GM12878 (cell line): ENCODE data around the gene DQX1. TPM values are rescaled to one million over a fixed set of nuclear protein-coding genes. Genes with fewer than 3 reads are reported as not detected.

ENCODE experiments used
- ATAC-seq: fragments of 200-7000 bp; cut with Tn5 transposase; 3 replicates; pipeline ENCODE4 v1.9.1; 2020; ENCODE audit warnings: mild to moderate bottlenecking, moderate library complexity
- BruUV-seq: library from RNA; stranded (reverse); fragments of 400-500 nt; replicated peaks from 2 replicates; lab custom pipeline; 2021; lab: Mats Ljungman, UMichigan
- CTCF ChIA-PET: fragments of 300-600 bp; sonication (Branson Sonifier 250); formaldehyde crosslinking; extraction: SDS; loops from one replicate; lab custom pipeline; 2021; ENCODE audit warnings: inconsistent platforms; lab: Yijun Ruan, JAX
- POLR2A ChIA-PET: fragments of 350-600 bp; formaldehyde crosslinking; extraction: SDS; loops from one replicate; lab custom pipeline; 2021; ENCODE audit warnings: inconsistent platforms; lab: Charles Lee
- RAD21 ChIA-PET: fragments of 300-600 bp; sonication (Branson Sonifier 250); formaldehyde crosslinking; loops from one replicate; lab custom pipeline; 2023; ENCODE audit warnings: antibody characterized with exemption; ENCODE audit not compliant: unreplicated experiment; lab: Charles Lee
- SMC1A ChIA-PET: fragments of 300-600 bp; sonication (Branson Sonifier 250); formaldehyde crosslinking; loops from one replicate; lab custom pipeline; 2023; ENCODE audit not compliant: unreplicated experiment, uncharacterized antibody; lab: Charles Lee
- DNase-seq: peaks from one replicate; pipeline ENCODE4 v3.0.0-alpha.2; 2011; ENCODE audit warnings: low read depth, low spot score
- FAIRE-seq: peaks from 3 replicates; lab custom pipeline; 2011; peaks lifted over from hg19 to GRCh38; lab: Jason Lieb, UNC
- H2AFZ ChIP-seq: 2 replicates; pipeline ENCODE4 v1.6.0; 2011; ENCODE audit warnings: low read depth, low read length, control low read depth; ENCODE audit not compliant: control insufficient read depth
- H3K27ac ChIP-seq: 2 replicates; pipeline ENCODE4 v1.5.1; 2011; ENCODE audit warnings: control low read depth; ENCODE audit not compliant: control insufficient read depth, insufficient read depth
- H3K27me3 ChIP-seq, 2 experiments: replicated peaks in 1 of 2; 2 replicates each; pipeline versions ENCODE4 v1.6.0 to v1.6.1; 2011; ENCODE audit warnings: low read length in 1 of 2; ENCODE audit not compliant: control insufficient read depth in 2 of 2, insufficient read depth in 2 of 2
- H3K36me3 ChIP-seq, 2 experiments: 2 replicates each; pipeline ENCODE4 v1.5.1; 2011; ENCODE audit warnings: low read length in 1 of 2; ENCODE audit not compliant: control insufficient read depth in 2 of 2, insufficient read depth in 2 of 2
- H3K4me1 ChIP-seq: 2 replicates; pipeline ENCODE4 v1.6.1; 2011; ENCODE audit warnings: mild to moderate bottlenecking, low read length, moderate library complexity, mixed read lengths; ENCODE audit not compliant: control insufficient read depth, insufficient read depth
- H3K4me2 ChIP-seq: 2 replicates; pipeline ENCODE4 v1.6.0; 2011; ENCODE audit warnings: control low read depth; ENCODE audit not compliant: control insufficient read depth, insufficient read depth
- H3K4me3 ChIP-seq: fragments of 200-600 bp; sonication (generic); 2 replicates; pipeline ENCODE4 v1.5.1; 2016
- H3K79me2 ChIP-seq: 2 replicates; pipeline ENCODE4 v1.6.0; 2011; ENCODE audit warnings: low read length; ENCODE audit not compliant: control insufficient read depth, insufficient read depth
- H3K9ac ChIP-seq: 2 replicates; pipeline ENCODE4 v1.8.0; 2011; ENCODE audit warnings: low read length, control low read depth, mixed read lengths; ENCODE audit not compliant: control insufficient read depth, insufficient read depth
- H3K9me3 ChIP-seq: replicated peaks from 3 replicates; pipeline ENCODE4 v1.5.1; 2011; ENCODE audit warnings: mild to moderate bottlenecking, low read length; ENCODE audit not compliant: control insufficient read depth, insufficient read depth
- H4K20me1 ChIP-seq: 2 replicates; pipeline ENCODE4 v1.6.0; 2011; ENCODE audit not compliant: control insufficient read depth, insufficient read depth
- CEBPZ ChIP-seq: fragments of 150-350 bp; IDR thresholded peaks from 2 replicates; pipeline ENCODE4 v1.6.1; 2016; ENCODE audit warnings: low read depth, low read length
- CHD4 ChIP-seq: fragments of 200-600 bp; sonication (generic); IDR thresholded peaks from 2 replicates; pipeline ENCODE4 v1.6.1; 2016; ENCODE audit warnings: mild to moderate bottlenecking
- ESRRA ChIP-seq: IDR thresholded peaks from 2 replicates; pipeline ENCODE4 v1.6.1; 2012; ENCODE audit warnings: mild to moderate bottlenecking, low read length, improper control_type of control experiment
- GATAD2B ChIP-seq: fragments of 450-650 bp; conservative IDR thresholded peaks from 2 replicates; pipeline ENCODE4 v1.6.1; 2017; ENCODE audit warnings: low read depth, mild to moderate bottlenecking, moderate library complexity
- NBN ChIP-seq: fragments of 450-650 bp; IDR thresholded peaks from 2 replicates; pipeline ENCODE4 v1.6.1; 2016
- PBX3 ChIP-seq: IDR thresholded peaks from 2 replicates; pipeline ENCODE4 v1.6.1; 2011; ENCODE audit warnings: mild to moderate bottlenecking, low read depth, low read length, moderate library complexity; ENCODE audit not compliant: insufficient replicate concordance
- PRDM15 ChIP-seq: fragments of 450-650 bp; formaldehyde crosslinking; IDR thresholded peaks from 2 replicates; pipeline ENCODE4 v1.4.0; 2020; ENCODE audit warnings: mild to moderate bottlenecking, moderate library complexity
- USF2 ChIP-seq: IDR thresholded peaks from 2 replicates; pipeline ENCODE4 v1.6.1; 2011; ENCODE audit warnings: low read depth, low read length, improper control_type of control experiment, borderline replicate concordance
- ZBTB40 ChIP-seq: fragments of 450-650 bp; IDR thresholded peaks from 2 replicates; pipeline ENCODE4 v1.6.1; 2016; ENCODE audit warnings: mild to moderate bottlenecking, moderate library complexity, borderline replicate concordance
- ZSCAN29 ChIP-seq: fragments of 450-650 bp; IDR thresholded peaks from 2 replicates; pipeline ENCODE4 v1.6.1; 2017; ENCODE audit warnings: mild to moderate bottlenecking, moderate library complexity
- WGBS: methylation state at CpG from one replicate; pipeline ENCODE4 v1.1.6; 2016; ENCODE audit warnings: low lambda C conversion rate; ENCODE audit not compliant: insufficient replicate concordance, insufficient coverage; ENCODE audit errors: missing lambda C conversion rate; 5-methylcytosine and 5-hydroxymethylcytosine counted together
- in situ Hi-C: fragments of 300-500 bp; cut with MboI; formaldehyde crosslinking; loops from 9 replicates; pipeline ENCODE4 v1.14.3; 2018; ENCODE audit warnings: mixed read lengths
- intact Hi-C: fragments of 100-400 bp; cut with micrococcal nuclease; formaldehyde crosslinking; loops from one replicate; pipeline ENCODE4 v1.14.2; 2022; ENCODE audit not compliant: unreplicated experiment
- polyA plus RNA-seq, 11 experiments: library from polyadenylated mRNA; depleted of rRNA in 4 of 11; unstranded in 6 of 11; stranded (reverse) in 5 of 11; fragments of >200 nt; fragmentation: Nextera tagmentation in 4 of 11; fragmentation: Illumina TruSeq in 1 of 11; extraction: Ambion mirVana in 4 of 11; extraction: Trizol in 1 of 11; gene quantifications; 1 replicate in 1 of 11; 2 replicates in 10 of 11; pipeline versions ENCODE4 v1.2.1 to v1.2.3, GENCODE V29; 2011 to 2016; ENCODE audit warnings: inconsistent platforms in 2 of 11, missing spikeins in 2 of 11, low read depth in 1 of 11
- total RNA-seq, 4 experiments: library from RNA; depleted of rRNA in 3 of 4; stranded (reverse); fragments of >200 nt in 3 of 4; fragmentation: Illumina TruSeq in 1 of 4; extraction: Trizol in 1 of 4; gene quantifications; 2 replicates each; pipeline versions ENCODE4 v1.2.1 to v1.2.3, GENCODE V29; 2013 to 2021

DQX1 gene
- total and polyA plus RNA-seq, 10 of the 15 experiments (the other 5 are each of a cell fraction or from before 2014, with no cell fraction given), result 0.34 to 2.1 (median 0.86) TPM

GRCh38 chr2:74537140-74537539 lies 11.1 kb upstream of the DQX1 start:
- no peak for FAIRE-seq
- no peak overlapping the region for H3K4me2 ChIP-seq
- no peaks in the 10 kb centered on the region for H3K27me3 ChIP-seq
- no peak for DNase-seq
- H3K9ac ChIP-seq, result no peak overlapping the region
- H4K20me1 ChIP-seq, result no peaks in the 10 kb centered on the region
- intact Hi-C loops, result no loop called here
- ChIA-PET RAD21 (no interaction called here), CTCF (interaction anchor here (4.9 kb wide), 1 partner anchor 48 kb away, joined by 36 read pairs; no protein-coding TSS in a partner anchor), SMC1A (interaction anchor here (3.3 kb wide), 1 partner anchor 48 kb away, joined by 40 read pairs; no protein-coding TSS in a partner anchor), POLR2A (interaction anchor here (2.3 kb wide), 1 partner anchor 34 kb away, joined by 8 read pairs; no protein-coding TSS in a partner anchor)
- H3K79me2 ChIP-seq, result peaks cover 4% of the 10 kb centered on the region
- no peak for ATAC-seq
- WGBS, result 75% methylated on average over 4 of the region's 4 CpGs
- H3K9me3 ChIP-seq, result no peaks in the 10 kb centered on the region
- no peak overlapping the region for H3K4me3 ChIP-seq
- H3K27ac ChIP-seq, result no peak overlapping the region
- H3K4me1 ChIP-seq, result peaks cover 15% of the 10 kb centered on the region
- H3K36me3 ChIP-seq, result peaks cover 8 to 18% of the 10 kb centered on the region in 2 experiments
- in situ Hi-C loops, result no loop called here
- no TSS peak for BruUV-seq
- H2AFZ ChIP-seq, result no peak overlapping the region
- TF ChIP-seq ZSCAN29 (no peak), ZBTB40 (no peak), CEBPZ (no peak), GATAD2B (no peak), PRDM15 (CRISPR knock-in tag) (no peak), USF2 (no peak), CHD4 (no peak), ESRRA (no peak), PBX3 (no peak), NBN (no peak)
